HG03025 (cell line): Measurements from ENCODE around the gene ACAA1.

Source experiments
- ATAC-seq: cut with Tn5 transposase; IDR thresholded peaks from one replicate; pipeline ENCODE4 v1.9.1; 2021; ENCODE audit warnings: mild to moderate bottlenecking, moderate library complexity; ENCODE audit not compliant: unreplicated experiment, low FRiP score

ACAA1 gene

DNA sequence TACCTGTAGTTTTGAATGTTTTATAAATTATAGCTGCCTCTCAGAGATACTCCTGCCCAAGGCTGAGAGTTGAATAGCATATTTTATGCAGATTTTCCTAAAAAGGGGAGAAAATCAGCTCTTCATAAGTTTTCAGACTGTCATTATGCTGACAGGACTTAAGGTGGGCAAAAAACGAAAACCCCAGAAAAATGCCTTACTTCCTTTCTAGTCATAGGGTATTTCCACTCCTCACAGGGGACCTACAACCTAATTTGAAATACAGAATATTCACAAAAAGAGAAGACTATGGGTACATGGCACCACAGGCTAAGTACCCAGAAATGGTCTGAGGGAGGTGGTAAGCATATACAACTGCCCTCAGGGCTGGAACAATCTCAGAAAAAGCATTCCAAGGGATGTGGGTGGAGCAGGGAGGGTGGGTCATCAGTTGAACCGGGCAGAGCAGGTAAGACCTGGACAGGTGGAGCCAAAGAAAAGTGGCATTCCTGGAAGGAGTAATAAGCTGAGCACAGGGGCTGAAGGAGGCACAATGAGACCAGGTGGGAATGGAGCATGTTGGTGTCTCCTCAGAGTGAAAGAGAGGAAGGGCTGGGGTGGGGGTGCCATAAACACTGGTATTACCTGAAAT is 17.8 kb upstream of the ACAA1 start:
- no peak for ATAC-seq

DNA sequence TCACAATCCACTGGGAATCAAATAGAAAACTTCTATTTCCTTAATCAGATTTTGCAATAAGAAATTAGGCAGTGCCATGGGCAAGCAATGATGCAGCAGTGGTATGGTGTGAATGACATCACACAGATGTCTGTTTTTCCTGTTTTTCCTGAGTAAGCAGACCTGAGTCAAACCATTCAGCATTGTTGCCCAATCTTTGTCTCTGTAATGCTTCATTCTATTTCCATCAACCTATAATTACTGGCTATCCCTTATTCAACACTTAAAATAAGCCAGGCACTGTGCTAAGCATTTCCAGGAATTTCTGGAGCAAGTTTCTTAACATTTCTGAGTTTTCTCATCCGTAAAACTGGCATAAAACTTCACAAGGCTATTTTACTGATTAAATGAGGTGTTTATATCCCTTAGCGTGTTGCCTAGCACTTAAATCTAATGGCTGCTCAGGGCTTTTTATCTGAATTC is 17.1 kb upstream of the ACAA1 start:
- ATAC-seq, result no peak

DNA sequence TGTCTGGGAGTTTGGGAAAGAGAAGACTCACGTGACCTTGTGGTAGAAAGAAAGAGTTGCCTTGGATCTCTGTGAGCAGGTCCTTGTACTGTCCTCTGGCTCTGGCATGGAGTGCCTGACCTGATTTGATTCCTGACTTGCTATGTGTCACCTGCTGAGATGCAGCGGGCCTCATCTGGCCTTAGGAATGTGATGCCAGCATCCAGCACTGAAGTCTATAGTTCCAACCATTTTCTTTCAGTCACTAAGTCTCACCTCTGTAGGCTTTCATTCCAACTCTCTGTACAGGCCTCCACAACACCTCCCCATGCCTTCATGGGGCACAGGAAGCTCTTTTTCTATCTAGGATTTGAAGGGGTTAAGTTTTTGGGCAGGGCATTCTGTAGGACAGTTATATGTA is 16.3 kb upstream of the ACAA1 start:
- no peak for ATAC-seq

DNA sequence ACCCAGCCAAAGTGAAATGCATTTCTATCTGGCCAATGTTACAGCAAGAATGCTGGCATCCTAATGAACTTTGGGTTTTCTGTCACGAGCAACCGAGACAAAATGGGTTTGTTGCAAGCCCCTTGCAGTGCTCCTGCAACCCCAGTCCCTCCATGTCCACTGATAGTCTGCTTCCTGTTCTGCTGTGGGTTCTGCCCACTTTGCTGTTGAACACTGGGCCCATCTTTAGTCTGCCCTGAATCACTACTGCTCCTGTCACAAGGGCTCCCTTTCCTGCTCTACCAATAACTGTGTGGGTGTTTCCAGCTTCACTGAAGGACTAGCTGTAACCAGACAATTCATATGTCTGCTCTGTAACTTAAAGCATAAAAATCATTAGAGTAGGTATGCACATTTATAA is 15.7 kb upstream of the ACAA1 start:
- no peak for ATAC-seq

DNA sequence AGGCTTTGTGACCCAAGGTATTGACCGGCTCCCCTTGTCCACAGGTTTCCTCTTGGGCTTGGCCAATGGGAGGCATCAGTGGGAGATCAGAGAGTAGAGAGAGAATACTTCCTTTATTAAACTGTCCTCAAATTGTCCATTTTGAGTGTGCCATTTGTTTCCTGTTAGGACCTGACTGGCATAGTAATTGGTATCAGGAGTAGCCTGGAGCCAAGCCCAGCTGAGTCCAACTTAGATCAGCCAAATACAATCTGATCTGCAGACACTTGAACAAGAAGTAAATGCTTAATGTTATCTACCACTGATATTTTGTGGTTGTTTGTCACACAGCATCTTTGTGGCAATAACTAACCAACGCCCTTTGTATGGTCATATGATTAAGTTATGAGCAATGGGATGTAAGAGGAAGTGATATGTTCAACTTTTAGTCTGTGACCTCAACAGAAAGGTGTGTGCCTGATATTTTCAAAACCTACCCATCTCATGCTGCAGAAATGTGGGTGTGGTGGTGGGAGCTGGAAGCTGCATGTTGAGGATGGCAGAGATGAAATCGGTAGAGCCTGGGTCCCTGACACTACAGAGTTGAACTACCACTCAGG is 14.8 kb upstream of the ACAA1 start:
- no peak for ATAC-seq

DNA sequence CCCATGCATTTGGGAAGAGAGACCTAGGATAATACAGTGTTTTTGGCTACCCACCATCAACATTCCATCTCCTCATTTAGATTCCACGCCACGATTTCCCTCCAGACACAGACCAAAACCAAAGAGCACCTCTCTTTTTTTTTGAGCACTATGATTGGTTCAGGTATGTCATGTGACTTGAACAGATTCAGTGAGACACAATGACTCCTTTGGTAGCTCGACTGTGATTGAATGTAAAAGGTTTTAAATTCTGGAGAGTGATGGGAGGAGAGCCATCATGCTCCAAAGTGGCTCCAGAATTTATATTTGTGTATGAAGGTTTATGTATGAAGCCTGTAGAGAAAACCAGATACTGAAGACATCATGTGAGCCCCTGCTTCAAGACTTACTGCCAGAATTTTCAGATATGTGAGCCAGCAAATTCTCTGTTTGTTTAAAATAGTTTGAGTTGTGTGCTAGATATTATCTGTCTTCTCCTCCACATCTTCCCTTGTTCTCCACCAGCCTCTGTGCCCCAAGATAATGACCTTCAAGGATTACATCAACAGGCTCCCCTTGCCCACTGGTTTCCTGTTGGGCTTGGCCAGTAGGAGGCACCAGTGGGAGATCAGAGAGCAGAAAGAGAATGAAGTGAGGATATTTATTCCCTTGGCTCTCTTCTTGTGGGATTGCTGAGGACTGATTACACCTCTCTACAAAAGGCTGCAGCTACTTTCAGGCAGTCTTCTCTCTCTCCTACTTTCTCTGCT is 14.0 kb upstream of the ACAA1 start:
- no peak for ATAC-seq

DNA sequence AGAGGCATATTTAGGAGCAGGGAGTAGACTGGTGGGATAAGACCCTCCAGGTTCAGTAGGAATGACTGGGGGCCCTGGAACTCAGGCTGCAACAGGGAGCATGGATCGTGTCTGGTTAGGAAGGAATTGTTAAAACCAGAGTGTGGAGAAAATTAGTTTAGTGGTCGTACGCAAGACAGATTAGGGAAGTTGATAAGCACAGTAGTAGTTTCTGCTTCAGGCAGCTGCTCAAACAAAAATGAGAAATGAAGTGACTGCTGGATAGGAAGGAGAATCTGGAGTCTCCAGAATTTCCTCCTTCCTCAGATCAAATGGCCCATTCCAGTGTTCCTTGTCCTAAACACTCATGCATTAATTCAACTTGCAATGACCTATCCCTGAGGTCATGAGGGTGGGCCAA is 12.8 kb upstream of the ACAA1 start:
- no peak for ATAC-seq

DNA sequence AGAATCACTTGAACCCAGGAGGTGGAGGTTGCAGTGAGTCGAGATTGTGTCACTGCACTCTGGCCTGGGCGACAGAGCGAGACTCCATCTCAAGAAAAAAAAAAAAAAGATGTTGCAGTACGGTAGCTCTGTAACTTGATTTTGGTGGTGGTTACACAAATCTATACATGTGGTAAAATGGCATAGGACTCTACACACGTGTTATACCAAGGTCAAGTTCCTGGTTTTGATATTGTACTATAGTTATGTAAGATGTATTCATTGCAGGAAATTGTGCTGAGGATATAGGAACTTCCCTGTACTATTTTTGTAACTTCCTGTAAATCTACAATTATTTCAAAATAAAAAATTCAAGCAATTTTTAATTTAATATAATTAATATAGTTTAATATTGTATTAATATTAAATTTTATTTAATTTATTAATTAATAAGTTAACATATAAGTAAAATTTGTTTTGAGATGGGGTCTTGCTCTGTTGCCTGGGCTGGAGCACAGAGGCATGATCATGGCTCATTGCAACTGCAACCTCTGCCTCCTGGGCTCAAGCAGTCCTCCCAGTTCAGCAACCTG is 11.5 kb upstream of the ACAA1 start:
- ATAC-seq, result no peak

DNA sequence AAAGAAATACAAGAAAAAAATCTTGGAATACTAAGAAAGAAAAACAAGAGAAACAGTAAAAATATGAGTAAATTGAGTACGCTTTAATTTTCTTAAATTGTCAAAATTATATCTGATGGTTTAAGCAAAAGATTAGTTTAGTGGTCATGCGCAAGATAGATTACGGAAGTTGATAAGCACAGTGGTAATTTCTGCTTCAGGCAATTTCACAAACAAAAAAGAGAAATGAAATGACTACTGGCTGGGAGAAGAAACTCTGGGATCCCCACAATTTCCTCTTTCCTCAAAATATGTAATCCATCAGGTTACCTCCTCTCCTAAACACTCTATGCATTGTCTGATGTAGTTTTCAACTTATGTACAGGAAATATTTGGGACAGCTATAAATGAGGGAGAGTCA is 10.5 kb upstream of the ACAA1 start:
- no peak for ATAC-seq

DNA sequence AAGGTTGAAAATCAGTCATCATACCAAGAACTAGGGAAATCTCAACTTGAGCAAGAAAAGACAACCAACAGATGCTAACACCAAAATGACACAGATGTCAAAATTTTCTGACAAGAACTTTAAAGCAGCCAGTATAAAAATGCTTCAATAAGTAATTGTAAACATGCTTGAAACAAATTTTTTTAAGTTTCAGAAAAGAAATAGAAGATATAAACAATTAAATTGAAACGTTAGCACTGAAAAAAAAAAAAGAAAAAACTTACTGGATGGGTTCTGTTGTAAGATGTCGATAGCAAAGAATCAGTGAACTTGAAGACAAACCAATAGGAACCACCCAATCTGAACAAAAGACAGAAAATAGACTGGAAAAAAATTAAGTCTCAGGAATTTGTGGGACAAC is 9.6 kb upstream of the ACAA1 start:
- no peak for ATAC-seq

DNA sequence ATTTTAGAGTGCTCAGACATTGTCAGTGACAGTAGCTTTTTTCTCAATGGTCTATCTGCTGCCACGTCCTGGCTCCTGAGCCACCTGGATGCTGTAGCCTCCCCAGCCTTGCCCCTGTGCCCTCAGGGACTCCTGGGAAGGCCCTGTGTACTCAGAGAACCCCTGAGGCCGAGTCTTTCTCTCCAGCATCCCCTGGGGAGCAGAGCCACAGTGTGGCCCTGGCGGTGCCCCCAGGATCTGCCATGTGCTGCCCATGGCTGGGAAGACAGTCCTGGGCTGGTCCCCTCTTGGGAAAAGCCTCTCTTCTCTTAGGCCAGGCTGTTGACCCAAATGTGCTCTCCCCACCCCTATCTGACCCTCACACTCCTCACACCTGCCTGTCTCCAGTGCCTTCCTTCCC is 6.6 kb upstream of the ACAA1 start:
- no peak for ATAC-seq

DNA sequence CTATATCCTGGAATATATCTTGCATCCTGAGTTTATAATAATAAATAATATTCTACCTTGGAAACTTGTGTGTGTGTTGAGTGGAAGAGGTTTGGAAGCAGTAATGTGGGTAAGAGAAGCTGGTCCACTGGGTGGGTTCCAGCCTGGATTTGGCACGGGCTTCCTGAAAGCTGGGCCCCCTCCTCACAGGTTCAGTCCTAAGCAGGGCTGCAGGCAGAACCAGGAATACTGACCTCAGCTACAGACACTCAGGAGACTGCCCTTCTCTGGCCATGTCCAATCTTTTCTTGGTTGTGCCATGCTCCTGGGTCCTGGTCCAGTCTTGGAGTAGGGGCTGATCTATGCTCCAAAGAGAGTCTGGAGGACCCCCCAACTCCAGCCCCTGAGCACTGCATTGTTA is 6.0 kb upstream of the ACAA1 start:
- ATAC-seq, result no peak

DNA sequence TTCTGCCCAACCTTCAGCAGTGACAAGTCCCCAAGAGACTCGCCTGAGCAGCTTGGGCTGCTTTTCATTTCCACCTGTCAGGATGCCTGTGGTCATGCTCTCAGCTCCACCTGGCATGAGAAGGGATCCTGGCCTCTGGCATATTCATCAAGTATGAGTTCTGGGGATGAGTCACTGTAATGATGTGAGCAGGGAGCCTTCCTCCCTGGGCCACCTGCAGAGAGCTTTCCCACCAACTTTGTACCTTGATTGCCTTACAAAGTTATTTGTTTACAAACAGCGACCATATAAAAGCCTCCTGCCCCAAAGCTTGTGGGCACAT is 5.0 kb upstream of the ACAA1 start:
- no peak for ATAC-seq

DNA sequence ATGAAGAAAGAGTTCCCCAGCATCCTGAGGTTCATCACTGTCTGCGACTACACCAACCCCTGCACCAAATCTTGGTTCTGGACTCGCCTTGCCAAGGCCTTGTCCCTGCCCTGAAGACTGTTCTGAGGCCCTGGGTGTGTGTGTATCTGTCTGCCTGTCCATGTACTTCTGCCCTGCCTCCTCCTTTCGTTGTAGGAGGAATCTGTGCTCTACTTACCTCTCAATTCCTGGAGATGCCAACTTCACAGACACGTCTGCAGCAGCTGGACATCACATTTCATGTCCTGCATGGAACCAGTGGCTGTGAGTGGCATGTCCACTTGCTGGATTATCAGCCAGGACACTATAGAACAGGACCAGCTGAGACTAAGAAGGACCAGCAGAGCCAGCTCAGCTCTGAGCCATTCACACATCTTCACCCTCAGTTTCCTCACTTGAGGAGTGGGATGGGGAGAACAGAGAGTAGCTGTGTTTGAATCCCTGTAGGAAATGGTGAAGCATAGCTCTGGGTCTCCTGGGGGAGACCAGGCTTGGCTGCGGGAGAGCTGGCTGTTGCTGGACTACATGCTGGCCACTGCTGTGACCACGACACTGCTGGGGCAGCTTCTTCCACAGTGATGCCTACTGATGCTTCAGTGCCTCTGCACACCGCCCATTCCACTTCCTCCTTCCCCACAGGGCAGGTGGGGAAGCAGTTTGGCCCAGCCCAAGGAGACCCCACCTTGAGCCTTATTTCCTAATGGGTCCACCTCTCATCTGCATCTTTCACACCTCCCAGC is 4.4 kb upstream of the ACAA1 start:
- no peak for ATAC-seq

DNA sequence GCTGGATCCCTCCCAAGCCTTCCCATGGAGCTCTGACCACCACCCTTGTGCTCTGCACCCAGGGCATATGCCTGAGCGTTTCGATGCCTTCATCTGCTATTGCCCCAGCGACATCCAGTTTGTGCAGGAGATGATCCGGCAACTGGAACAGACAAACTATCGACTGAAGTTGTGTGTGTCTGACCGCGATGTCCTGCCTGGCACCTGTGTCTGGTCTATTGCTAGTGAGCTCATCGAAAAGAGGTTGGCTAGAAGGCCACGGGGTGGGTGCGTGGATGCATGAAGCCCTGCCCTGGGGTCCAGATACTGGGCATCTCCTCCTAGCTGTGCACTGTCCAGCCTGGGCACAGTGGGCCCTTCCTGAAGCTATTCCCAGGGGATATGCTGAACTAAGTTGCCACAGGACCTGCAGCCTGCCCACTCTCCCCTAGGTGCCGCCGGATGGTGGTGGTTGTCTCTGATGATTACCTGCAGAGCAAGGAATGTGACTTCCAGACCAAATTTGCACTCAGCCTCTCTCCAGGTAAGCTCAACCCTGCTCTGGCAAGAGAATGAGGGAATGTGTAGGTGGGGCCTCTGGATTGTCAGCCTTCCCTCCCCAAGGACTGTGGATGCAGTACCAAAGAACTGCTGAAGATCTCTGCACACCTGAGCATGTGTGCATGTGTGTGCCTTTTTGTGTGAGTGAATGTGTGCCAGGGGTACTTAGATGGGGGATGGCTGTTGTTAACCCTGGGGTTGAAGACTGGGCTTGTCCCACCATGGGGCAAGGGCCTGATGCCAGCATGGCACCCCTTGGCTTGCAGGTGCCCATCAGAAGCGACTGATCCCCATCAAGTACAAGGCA is 3.6 kb upstream of the ACAA1 start:
- ATAC-seq, result no peak

DNA sequence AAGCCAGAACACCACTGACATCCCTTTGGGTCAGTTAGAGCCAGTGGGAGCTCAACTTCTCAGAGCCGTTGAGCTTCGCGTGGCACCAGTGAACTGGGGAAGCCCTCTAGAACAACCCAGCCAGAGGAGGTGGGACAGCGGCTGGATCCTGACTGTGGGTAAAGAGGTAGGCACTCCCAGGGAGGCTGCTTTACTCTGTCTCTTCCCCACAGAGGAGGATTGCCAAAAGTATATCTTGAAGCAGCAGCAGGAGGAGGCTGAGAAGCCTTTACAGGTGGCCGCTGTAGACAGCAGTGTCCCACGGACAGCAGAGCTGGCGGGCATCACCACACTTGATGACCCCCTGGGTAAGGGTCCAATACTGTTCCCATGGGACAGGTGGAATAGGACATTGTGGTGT is 2.7 kb upstream of the ACAA1 start:
- no peak for ATAC-seq

DNA sequence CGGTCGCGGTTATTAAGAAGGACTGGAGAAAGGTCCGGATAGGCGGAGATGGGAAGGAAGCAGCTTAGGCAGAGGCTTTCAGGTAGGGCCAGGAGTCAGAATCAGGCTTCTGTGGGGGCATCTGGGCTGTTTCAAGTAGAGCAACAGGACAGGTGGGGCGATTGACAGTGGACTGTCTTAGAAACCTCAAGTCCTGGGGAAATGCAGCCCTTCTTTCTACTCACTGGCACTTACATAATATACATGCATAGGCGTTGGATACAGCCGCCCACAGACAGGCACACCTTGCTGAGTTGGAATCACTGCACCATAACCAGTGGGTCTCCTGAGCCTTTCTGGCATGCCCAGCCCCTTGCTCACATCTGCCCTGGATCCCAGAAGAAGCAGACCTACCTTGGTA is 2.3 kb upstream of the ACAA1 start:
- ATAC-seq, result no peak

DNA sequence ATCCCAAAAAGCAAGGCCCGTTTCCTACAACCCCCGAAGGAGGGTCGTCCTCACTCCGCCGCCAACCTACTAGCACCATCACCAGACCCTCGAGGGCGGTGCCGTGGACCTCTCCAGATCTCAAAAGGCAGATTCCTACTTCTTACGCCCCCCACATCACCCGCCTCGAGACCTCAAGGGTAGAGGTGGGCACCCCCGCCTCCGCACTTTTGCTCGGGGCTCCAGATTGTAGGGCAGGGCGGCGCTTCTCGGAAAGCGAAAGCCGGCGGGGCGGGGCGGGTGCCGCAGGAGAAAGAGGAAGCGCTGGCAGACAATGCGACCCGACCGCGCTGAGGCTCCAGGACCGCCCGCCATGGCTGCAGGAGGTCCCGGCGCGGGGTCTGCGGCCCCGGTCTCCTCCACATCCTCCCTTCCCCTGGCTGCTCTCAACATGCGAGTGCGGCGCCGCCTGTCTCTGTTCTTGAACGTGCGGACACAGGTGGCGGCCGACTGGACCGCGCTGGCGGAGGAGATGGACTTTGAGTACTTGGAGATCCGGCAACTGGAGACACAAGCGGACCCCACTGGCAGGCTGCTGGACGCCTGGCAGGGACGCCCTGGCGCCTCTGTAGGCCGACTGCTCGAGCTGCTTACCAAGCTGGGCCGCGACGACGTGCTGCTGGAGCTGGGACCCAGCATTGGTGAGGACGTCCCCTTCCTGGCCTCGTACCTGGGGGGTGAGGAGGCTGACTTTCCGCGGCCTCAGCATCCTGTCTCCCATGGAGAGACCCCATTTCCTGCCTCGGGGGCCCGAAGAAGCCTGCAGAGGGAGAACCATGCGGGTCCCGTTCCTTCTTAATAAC is 1.6 kb upstream of the ACAA1 start, which contains the start of gene MYD88:
Gene MYD88 (plus strand): TSS at position 313 of the 842 bp plus-strand sequence. CDS start 40 bp downstream, at position 353.
- peak; percentile 47 for ATAC-seq
